WTC11 (cell line): ENCODE measurements around the gene SMARCC2. TPM values are rescaled to one million over a fixed set of nuclear protein-coding genes. Genes with fewer than 3 reads are reported as not detected.

Source experiments
- AFF4 ChIP-seq: sonication (generic); formaldehyde crosslinking; IDR thresholded peaks from 2 replicates; pipeline ENCODE4 v1.8.1; 2023; ENCODE audit warnings: mild to moderate bottlenecking, missing genetic modification reagents, borderline replicate concordance
- CBFB ChIP-seq: sonication (generic); formaldehyde crosslinking; IDR thresholded peaks from 2 replicates; pipeline ENCODE4 v1.8.1; 2022; ENCODE audit warnings: mild to moderate bottlenecking, low read depth, missing genetic modification reagents
- CTCF ChIP-seq: fragments of 200-600 bp; IDR thresholded peaks from 2 replicates; pipeline ENCODE4 v1.8.0; 2022; ENCODE audit warnings: antibody characterized with exemption
- FOXJ3 ChIP-seq: sonication (generic); formaldehyde crosslinking; IDR thresholded peaks from 2 replicates; pipeline ENCODE4 v1.9.0; 2021; ENCODE audit warnings: missing genetic modification reagents, mild to moderate bottlenecking, borderline replicate concordance
- FOXP1 ChIP-seq: sonication (generic); formaldehyde crosslinking; IDR thresholded peaks from 2 replicates; pipeline ENCODE4 v1.8.0; 2022; ENCODE audit warnings: missing genetic modification reagents, mild to moderate bottlenecking, moderate library complexity, borderline replicate concordance
- FOXP4 ChIP-seq: sonication (generic); formaldehyde crosslinking; IDR thresholded peaks from 2 replicates; pipeline ENCODE4 v1.8.0; 2022; ENCODE audit warnings: mild to moderate bottlenecking, missing genetic modification reagents
- GABPB1 ChIP-seq: sonication (generic); formaldehyde crosslinking; IDR thresholded peaks from 2 replicates; pipeline ENCODE4 v1.8.1; 2023; ENCODE audit warnings: mild to moderate bottlenecking, missing genetic modification reagents
- JUN ChIP-seq: sonication (generic); formaldehyde crosslinking; IDR thresholded peaks from 2 replicates; pipeline ENCODE4 v1.8.0; 2023; ENCODE audit warnings: mild to moderate bottlenecking, missing genetic modification reagents
- NFE2L1 ChIP-seq: sonication (generic); formaldehyde crosslinking; IDR thresholded peaks from 2 replicates; pipeline ENCODE4 v1.8.1; 2023; ENCODE audit warnings: missing genetic modification reagents
- NR3C1 ChIP-seq: sonication (generic); formaldehyde crosslinking; conservative IDR thresholded peaks from 2 replicates; pipeline ENCODE4 v1.8.1; 2023; ENCODE audit warnings: low read depth, mild to moderate bottlenecking, missing genetic modification reagents
- SMAD3 ChIP-seq: sonication (generic); formaldehyde crosslinking; IDR thresholded peaks from 2 replicates; pipeline ENCODE4 v1.8.0; 2022; ENCODE audit warnings: missing genetic modification reagents, mild to moderate bottlenecking, borderline replicate concordance
- ZNF219 ChIP-seq: sonication (generic); formaldehyde crosslinking; IDR thresholded peaks from 2 replicates; pipeline ENCODE4 v1.8.0; 2023; ENCODE audit warnings: missing genetic modification reagents, mild to moderate bottlenecking, borderline replicate concordance
- ZNF232 ChIP-seq: sonication (generic); formaldehyde crosslinking; IDR thresholded peaks from 2 replicates; pipeline ENCODE4 v1.8.0; 2022; ENCODE audit warnings: mild to moderate bottlenecking, missing genetic modification reagents
- ZNF396 ChIP-seq: fragments of 250-450 bp; sonication (Bioruptor Pico); IDR thresholded peaks from 2 replicates; pipeline ENCODE4 v1.8.0; 2021; ENCODE audit warnings: mild to moderate bottlenecking, moderate library complexity, borderline replicate concordance
- ZNF425 ChIP-seq: fragments of 250-450 bp; sonication (Bioruptor Pico); conservative IDR thresholded peaks from 2 replicates; pipeline ENCODE4 v1.9.0; 2021; ENCODE audit warnings: mild to moderate bottlenecking
- total RNA-seq: library from RNA; stranded (reverse); gene quantifications from 3 replicates; pipeline ENCODE4 v1.2.3, GENCODE V29; 2021
- TF ChIP-seq, protein P1 (sequence below): fragments of 250-450 bp; sonication (Bioruptor Pico); IDR thresholded peaks from 2 replicates; pipeline ENCODE4 v1.9.0; 2021; ENCODE audit warnings: mild to moderate bottlenecking
- TF ChIP-seq, protein P2 (sequence below): sonication (generic); formaldehyde crosslinking; IDR thresholded peaks from 2 replicates; pipeline ENCODE4 v1.8.1; 2023; ENCODE audit warnings: mild to moderate bottlenecking, missing genetic modification reagents
- TF ChIP-seq, protein P3 (sequence below): fragments of 250-450 bp; sonication (Bioruptor Pico); IDR thresholded peaks from 2 replicates; pipeline ENCODE4 v1.9.0; 2021; ENCODE audit warnings: mild to moderate bottlenecking, borderline replicate concordance

SMARCC2 gene
- total RNA-seq, 1 experiment from 2014 or later: 76.8 TPM

GRCh38 chr12:56221757-56222530 is 32.7 kb upstream of the SMARCC2 start, which contains the start of gene RNF41 (continued):
- TF ChIP-seq ZNF396 (CRISPR knock-in tag) (no peak), ZNF219 (CRISPR knock-in tag) (no peak), ZNF232 (CRISPR knock-in tag) (no peak), CTCF (no peak), JUN (CRISPR knock-in tag) (no peak), FOXP4 (CRISPR knock-in tag) (no peak), NR3C1 (CRISPR knock-in tag) (no peak), ZNF425 (CRISPR knock-in tag) (no peak), NFE2L1 (CRISPR knock-in tag) (no peak), FOXP1 (CRISPR knock-in tag) (no peak), GABPB1 (CRISPR knock-in tag) (no peak), AFF4 (CRISPR knock-in tag) (no peak; the same call in 1 of the 2 replicates), CBFB (CRISPR knock-in tag) (no peak), FOXJ3 (CRISPR knock-in tag) (no peak), SMAD3 (CRISPR knock-in tag) (no peak)
- TF ChIP-seq, protein P1, sequence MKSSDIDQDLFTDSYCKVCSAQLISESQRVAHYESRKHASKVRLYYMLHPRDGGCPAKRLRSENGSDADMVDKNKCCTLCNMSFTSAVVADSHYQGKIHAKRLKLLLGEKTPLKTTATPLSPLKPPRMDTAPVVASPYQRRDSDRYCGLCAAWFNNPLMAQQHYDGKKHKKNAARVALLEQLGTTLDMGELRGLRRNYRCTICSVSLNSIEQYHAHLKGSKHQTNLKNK: no peak
- TF ChIP-seq, protein P2, sequence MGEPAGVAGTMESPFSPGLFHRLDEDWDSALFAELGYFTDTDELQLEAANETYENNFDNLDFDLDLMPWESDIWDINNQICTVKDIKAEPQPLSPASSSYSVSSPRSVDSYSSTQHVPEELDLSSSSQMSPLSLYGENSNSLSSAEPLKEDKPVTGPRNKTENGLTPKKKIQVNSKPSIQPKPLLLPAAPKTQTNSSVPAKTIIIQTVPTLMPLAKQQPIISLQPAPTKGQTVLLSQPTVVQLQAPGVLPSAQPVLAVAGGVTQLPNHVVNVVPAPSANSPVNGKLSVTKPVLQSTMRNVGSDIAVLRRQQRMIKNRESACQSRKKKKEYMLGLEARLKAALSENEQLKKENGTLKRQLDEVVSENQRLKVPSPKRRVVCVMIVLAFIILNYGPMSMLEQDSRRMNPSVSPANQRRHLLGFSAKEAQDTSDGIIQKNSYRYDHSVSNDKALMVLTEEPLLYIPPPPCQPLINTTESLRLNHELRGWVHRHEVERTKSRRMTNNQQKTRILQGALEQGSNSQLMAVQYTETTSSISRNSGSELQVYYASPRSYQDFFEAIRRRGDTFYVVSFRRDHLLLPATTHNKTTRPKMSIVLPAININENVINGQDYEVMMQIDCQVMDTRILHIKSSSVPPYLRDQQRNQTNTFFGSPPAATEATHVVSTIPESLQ: no peak
- TF ChIP-seq, protein P3, sequence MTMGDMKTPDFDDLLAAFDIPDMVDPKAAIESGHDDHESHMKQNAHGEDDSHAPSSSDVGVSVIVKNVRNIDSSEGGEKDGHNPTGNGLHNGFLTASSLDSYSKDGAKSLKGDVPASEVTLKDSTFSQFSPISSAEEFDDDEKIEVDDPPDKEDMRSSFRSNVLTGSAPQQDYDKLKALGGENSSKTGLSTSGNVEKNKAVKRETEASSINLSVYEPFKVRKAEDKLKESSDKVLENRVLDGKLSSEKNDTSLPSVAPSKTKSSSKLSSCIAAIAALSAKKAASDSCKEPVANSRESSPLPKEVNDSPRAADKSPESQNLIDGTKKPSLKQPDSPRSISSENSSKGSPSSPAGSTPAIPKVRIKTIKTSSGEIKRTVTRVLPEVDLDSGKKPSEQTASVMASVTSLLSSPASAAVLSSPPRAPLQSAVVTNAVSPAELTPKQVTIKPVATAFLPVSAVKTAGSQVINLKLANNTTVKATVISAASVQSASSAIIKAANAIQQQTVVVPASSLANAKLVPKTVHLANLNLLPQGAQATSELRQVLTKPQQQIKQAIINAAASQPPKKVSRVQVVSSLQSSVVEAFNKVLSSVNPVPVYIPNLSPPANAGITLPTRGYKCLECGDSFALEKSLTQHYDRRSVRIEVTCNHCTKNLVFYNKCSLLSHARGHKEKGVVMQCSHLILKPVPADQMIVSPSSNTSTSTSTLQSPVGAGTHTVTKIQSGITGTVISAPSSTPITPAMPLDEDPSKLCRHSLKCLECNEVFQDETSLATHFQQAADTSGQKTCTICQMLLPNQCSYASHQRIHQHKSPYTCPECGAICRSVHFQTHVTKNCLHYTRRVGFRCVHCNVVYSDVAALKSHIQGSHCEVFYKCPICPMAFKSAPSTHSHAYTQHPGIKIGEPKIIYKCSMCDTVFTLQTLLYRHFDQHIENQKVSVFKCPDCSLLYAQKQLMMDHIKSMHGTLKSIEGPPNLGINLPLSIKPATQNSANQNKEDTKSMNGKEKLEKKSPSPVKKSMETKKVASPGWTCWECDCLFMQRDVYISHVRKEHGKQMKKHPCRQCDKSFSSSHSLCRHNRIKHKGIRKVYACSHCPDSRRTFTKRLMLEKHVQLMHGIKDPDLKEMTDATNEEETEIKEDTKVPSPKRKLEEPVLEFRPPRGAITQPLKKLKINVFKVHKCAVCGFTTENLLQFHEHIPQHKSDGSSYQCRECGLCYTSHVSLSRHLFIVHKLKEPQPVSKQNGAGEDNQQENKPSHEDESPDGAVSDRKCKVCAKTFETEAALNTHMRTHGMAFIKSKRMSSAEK (CRISPR knock-in tag): no peak
